ENCODE results near the gene KASH5. TPM values are rescaled to one million over a fixed set of nuclear protein-coding genes. Genes with fewer than 3 reads are reported as not detected.

The KASH5 gene
- total RNA-seq, 1 experiment from 2014 or later, result 0.42 TPM

DNA sequence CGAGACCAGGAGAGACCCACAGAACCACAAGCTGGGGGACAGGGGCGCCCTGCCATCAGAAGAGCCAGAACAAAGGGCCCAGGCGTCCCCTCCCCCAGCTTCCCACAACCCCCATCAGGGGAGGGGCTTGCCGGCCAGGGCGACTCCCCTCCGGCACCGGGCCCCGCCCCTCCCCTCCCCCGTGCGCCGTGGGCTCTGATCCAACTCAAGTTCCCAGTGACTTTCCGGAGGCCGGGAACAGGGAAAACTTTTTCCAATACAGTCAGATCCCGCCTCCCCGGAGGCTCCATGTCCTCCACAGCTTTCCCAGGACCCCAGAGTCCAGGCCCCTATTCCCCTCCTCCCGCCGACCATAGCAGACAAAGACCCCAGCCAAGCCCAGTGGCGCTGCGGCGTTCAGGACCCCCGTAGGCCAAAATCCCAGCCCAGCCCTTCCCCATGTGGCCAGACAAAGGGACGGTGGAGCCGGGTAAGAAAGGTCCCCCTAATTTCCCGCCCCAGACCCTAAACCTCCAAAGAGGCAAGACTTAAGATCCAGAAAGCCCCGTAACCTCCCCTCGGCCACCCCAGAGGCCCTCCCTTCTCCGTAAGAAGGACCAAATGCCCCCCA lies 26.5 kb upstream of the KASH5 start (continued):
- TF ChIP-seq, protein P1, sequence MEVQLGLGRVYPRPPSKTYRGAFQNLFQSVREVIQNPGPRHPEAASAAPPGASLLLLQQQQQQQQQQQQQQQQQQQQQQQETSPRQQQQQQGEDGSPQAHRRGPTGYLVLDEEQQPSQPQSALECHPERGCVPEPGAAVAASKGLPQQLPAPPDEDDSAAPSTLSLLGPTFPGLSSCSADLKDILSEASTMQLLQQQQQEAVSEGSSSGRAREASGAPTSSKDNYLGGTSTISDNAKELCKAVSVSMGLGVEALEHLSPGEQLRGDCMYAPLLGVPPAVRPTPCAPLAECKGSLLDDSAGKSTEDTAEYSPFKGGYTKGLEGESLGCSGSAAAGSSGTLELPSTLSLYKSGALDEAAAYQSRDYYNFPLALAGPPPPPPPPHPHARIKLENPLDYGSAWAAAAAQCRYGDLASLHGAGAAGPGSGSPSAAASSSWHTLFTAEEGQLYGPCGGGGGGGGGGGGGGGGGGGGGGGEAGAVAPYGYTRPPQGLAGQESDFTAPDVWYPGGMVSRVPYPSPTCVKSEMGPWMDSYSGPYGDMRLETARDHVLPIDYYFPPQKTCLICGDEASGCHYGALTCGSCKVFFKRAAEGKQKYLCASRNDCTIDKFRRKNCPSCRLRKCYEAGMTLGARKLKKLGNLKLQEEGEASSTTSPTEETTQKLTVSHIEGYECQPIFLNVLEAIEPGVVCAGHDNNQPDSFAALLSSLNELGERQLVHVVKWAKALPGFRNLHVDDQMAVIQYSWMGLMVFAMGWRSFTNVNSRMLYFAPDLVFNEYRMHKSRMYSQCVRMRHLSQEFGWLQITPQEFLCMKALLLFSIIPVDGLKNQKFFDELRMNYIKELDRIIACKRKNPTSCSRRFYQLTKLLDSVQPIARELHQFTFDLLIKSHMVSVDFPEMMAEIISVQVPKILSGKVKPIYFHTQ (CRISPR knock-in tag; IDR thresholded peaks at IDR 0.05), result no peak
- TF ChIP-seq CBFB (CRISPR knock-in tag; IDR thresholded peaks at IDR 0.05; ENCODE audit: low read depth), result no peak

DNA sequence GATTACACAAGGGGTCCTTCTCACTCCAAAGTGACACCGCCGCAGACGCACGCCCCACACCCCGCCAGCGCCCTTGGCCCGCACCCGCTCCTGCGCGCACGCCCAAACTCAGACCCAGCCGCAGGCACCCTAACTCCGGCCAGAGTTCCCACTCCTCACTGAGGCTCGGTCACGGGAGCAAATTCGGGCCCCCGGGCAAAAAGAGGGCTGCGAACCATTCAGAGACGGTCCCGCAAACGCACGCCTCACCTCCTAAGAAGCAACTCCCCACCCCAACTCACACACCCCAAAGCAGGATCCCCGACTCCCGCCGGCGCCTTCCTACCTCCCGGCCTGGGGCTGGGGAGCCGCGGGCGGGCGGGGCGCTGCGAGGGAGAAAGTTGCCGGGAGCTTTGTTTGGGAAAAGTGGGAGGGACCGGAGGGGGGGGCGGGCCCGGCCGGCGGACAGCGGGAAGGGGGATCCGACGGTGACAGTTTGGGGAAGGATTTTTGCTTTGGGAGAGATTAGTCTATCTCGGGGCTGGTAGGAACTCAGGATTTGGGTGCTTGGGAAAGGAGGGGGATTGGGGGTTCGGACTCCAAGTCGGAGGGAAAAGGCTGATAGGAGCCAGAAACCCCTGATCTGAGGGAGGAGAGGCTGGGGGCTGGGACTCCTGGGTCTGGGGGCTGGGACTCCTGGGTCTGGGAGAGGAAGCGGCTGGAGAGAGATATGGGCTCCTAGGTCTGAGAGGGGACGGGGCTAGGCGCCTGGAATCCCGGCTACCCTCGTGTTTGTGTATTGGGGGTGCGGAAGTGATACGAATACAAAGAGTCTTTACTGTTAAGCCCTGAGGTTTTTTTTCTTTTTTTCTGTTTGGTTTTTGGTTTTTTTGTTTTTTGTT lies 25.8 kb upstream of the KASH5 start, which contains the start of gene TEAD2:
TSS of gene TEAD2 (minus strand) at position 369 of the 881 bp plus-strand sequence. CDS start 2,341 bp downstream, outside the sequence.
- no peaks in the 10 kb centered on the region for H3K9me3 Mint-ChIP-seq
- ChIA-PET POLR2A (interaction anchor here (0.5 to 1.9 kb wide), 9 partner anchors 17 to 89 kb away, joined by 3 to 12 read pairs (median 3); partner anchors contain the start of genes GFY and PIH1D1), CTCF (interaction anchor here (0.6 to 2.9 kb wide), 41 partner anchors 10 to 404 kb away, joined by 3 to 17 read pairs (median 4); partner anchors contain the start of genes ALDH16A1, GYS1, PIH1D1 and RUVBL2)
- peaks cover 19% of the 10 kb centered on the region for H3K36me3 Mint-ChIP-seq
- no peak within 1 kb of the TSS for H3K4me3 Mint-ChIP-seq
- DNase-seq (ENCODE audit: low spot score), result peak; percentile 84
- H3K27ac Mint-ChIP-seq, result peak within 1 kb of the TSS; percentile 82
- H3K4me1 Mint-ChIP-seq, result peaks cover 10% of the 10 kb centered on the region
- peaks cover 5% of the 10 kb centered on the region for H3K27me3 Mint-ChIP-seq (ENCODE audit: low read depth)
- ATAC-seq, result no peak
- TF ChIP-seq, protein P2, sequence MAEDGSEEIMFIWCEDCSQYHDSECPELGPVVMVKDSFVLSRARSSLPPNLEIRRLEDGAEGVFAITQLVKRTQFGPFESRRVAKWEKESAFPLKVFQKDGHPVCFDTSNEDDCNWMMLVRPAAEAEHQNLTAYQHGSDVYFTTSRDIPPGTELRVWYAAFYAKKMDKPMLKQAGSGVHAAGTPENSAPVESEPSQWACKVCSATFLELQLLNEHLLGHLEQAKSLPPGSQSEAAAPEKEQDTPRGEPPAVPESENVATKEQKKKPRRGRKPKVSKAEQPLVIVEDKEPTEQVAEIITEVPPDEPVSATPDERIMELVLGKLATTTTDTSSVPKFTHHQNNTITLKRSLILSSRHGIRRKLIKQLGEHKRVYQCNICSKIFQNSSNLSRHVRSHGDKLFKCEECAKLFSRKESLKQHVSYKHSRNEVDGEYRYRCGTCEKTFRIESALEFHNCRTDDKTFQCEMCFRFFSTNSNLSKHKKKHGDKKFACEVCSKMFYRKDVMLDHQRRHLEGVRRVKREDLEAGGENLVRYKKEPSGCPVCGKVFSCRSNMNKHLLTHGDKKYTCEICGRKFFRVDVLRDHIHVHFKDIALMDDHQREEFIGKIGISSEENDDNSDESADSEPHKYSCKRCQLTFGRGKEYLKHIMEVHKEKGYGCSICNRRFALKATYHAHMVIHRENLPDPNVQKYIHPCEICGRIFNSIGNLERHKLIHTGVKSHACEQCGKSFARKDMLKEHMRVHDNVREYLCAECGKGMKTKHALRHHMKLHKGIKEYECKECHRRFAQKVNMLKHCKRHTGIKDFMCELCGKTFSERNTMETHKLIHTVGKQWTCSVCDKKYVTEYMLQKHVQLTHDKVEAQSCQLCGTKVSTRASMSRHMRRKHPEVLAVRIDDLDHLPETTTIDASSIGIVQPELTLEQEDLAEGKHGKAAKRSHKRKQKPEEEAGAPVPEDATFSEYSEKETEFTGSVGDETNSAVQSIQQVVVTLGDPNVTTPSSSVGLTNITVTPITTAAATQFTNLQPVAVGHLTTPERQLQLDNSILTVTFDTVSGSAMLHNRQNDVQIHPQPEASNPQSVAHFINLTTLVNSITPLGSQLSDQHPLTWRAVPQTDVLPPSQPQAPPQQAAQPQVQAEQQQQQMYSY (CRISPR knock-in tag; IDR thresholded peaks at IDR 0.05), result no peak
- TF ChIP-seq, protein P3, sequence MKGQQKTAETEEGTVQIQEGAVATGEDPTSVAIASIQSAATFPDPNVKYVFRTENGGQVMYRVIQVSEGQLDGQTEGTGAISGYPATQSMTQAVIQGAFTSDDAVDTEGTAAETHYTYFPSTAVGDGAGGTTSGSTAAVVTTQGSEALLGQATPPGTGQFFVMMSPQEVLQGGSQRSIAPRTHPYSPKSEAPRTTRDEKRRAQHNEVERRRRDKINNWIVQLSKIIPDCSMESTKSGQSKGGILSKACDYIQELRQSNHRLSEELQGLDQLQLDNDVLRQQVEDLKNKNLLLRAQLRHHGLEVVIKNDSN (CRISPR knock-in tag; IDR thresholded peaks at IDR 0.05), result no peak
- no peak for TF ChIP-seq CREM (CRISPR knock-in tag; IDR thresholded peaks at IDR 0.05)
- TF ChIP-seq ATF1 (CRISPR knock-in tag; IDR thresholded peaks at IDR 0.05), result no peak
- TF ChIP-seq MYBL2 (CRISPR knock-in tag; IDR thresholded peaks at IDR 0.05), result no peak
- TF ChIP-seq ZNF232 (CRISPR knock-in tag; IDR thresholded peaks at IDR 0.05), result no peak
- no peak for TF ChIP-seq NFE2L1 (CRISPR knock-in tag; IDR thresholded peaks at IDR 0.05)
- TF ChIP-seq SP1 (CRISPR knock-in tag; conservative IDR thresholded peaks at IDR 0.05), result peak; percentile 55
- TF ChIP-seq, protein P4, sequence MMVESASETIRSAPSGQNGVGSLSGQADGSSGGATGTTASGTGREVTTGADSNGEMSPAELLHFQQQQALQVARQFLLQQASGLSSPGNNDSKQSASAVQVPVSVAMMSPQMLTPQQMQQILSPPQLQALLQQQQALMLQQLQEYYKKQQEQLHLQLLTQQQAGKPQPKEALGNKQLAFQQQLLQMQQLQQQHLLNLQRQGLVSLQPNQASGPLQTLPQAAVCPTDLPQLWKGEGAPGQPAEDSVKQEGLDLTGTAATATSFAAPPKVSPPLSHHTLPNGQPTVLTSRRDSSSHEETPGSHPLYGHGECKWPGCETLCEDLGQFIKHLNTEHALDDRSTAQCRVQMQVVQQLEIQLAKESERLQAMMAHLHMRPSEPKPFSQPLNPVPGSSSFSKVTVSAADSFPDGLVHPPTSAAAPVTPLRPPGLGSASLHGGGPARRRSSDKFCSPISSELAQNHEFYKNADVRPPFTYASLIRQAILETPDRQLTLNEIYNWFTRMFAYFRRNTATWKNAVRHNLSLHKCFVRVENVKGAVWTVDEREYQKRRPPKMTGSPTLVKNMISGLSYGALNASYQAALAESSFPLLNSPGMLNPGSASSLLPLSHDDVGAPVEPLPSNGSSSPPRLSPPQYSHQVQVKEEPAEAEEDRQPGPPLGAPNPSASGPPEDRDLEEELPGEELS (CRISPR knock-in tag; IDR thresholded peaks at IDR 0.05), result no peak
- TF ChIP-seq, protein P5, sequence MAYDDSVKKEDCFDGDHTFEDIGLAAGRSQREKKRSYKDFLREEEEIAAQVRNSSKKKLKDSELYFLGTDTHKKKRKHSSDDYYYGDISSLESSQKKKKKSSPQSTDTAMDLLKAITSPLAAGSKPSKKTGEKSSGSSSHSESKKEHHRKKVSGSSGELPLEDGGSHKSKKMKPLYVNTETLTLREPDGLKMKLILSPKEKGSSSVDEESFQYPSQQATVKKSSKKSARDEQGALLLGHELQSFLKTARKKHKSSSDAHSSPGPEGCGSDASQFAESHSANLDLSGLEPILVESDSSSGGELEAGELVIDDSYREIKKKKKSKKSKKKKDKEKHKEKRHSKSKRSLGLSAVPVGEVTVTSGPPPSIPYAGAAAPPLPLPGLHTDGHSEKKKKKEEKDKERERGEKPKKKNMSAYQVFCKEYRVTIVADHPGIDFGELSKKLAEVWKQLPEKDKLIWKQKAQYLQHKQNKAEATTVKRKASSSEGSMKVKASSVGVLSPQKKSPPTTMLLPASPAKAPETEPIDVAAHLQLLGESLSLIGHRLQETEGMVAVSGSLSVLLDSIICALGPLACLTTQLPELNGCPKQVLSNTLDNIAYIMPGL (CRISPR knock-in tag; IDR thresholded peaks at IDR 0.05), result 0 out of 2 replicates have a peak, but pooled peaks have one; percentile 19
- TF ChIP-seq TEAD1 (CRISPR knock-in tag; IDR thresholded peaks at IDR 0.05), result peak; percentile 64; the same call in 1 of the 2 replicates
- 0 out of 2 replicates have a peak, but pooled peaks have one; percentile 16 for TF ChIP-seq KAT7 (CRISPR knock-in tag; IDR thresholded peaks at IDR 0.05; ENCODE audit: borderline replicate concordance)
- TF ChIP-seq JAZF1 (CRISPR knock-in tag; IDR thresholded peaks at IDR 0.05), result no peak
- no peak for TF ChIP-seq ESRRA (CRISPR knock-in tag; IDR thresholded peaks at IDR 0.05; ENCODE audit: borderline replicate concordance)
- TF ChIP-seq, protein P6, sequence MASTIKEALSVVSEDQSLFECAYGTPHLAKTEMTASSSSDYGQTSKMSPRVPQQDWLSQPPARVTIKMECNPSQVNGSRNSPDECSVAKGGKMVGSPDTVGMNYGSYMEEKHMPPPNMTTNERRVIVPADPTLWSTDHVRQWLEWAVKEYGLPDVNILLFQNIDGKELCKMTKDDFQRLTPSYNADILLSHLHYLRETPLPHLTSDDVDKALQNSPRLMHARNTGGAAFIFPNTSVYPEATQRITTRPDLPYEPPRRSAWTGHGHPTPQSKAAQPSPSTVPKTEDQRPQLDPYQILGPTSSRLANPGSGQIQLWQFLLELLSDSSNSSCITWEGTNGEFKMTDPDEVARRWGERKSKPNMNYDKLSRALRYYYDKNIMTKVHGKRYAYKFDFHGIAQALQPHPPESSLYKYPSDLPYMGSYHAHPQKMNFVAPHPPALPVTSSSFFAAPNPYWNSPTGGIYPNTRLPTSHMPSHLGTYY (CRISPR knock-in tag; IDR thresholded peaks at IDR 0.05), result no peak
- no peak for TF ChIP-seq ZNF121 (CRISPR knock-in tag; IDR thresholded peaks at IDR 0.05)
